CD14-positive monocyte (primary cell): ENCODE results near the gene RTL10. TPM values are rescaled to one million over a fixed set of nuclear protein-coding genes. Genes with fewer than 3 reads are reported as not detected.

Source experiments
- DNase-seq, 3 donors: peaks; one replicate each; pipeline ENCODE4 v3.0.0-alpha.2; 2011 to 2022
- H2AFZ ChIP-seq: 2 replicates; pipeline ENCODE4 v1.6.0; 2012; ENCODE audit warnings: mild to moderate bottlenecking, low read depth, low read length, inconsistent platforms; ENCODE audit not compliant: insufficient read depth, poor library complexity, severe bottlenecking
- H3K27ac ChIP-seq, 2 donors: 1 replicate in 1 of 2; 2 replicates in 1 of 2; pipeline ENCODE4 v1.5.1; 2012 to 2013; ENCODE audit warnings: low read length in 2 of 2, control low read depth in 1 of 2, inconsistent platforms in 1 of 2, low read depth in 1 of 2, mild to moderate bottlenecking in 1 of 2
- H3K27me3 ChIP-seq, 2 donors: one replicate each; pipeline versions ENCODE4 v1.6.0 to v1.6.1; 2011 to 2013; ENCODE audit warnings: low read length in 2 of 2; ENCODE audit not compliant: control insufficient read depth in 2 of 2, insufficient read depth in 2 of 2
- H3K36me3 ChIP-seq, 2 donors: replicated peaks in 1 of 2; 1 replicate in 1 of 2; 2 replicates in 1 of 2; pipeline versions ENCODE4 v1.5.1 to v1.6.1; 2012 to 2013; ENCODE audit warnings: low read length in 2 of 2, control low read depth in 1 of 2, inconsistent platforms in 1 of 2, mild to moderate bottlenecking in 1 of 2; ENCODE audit not compliant: insufficient read depth in 2 of 2, control insufficient read depth in 1 of 2
- H3K4me1 ChIP-seq, 2 donors: 1 replicate in 1 of 2; 2 replicates in 1 of 2; pipeline versions ENCODE4 v1.5.1 to v1.6.1; 2012 to 2013; ENCODE audit warnings: low read length in 2 of 2, control low read depth in 1 of 2, inconsistent platforms in 1 of 2, mild to moderate bottlenecking in 1 of 2, moderate library complexity in 1 of 2; ENCODE audit not compliant: insufficient read depth in 2 of 2, control insufficient read depth in 1 of 2
- H3K4me2 ChIP-seq: replicated peaks from 2 replicates; pipeline ENCODE3; 2012; ENCODE audit warnings: low read length, moderate library complexity, mild to moderate bottlenecking; ENCODE audit not compliant: poor library complexity, severe bottlenecking; ENCODE audit errors: extremely low read depth
- H3K4me3 ChIP-seq, 3 experiments: fragments of 200-600 bp in 1 of 3; sonication (generic) in 1 of 3; replicated peaks in 1 of 3; 1 replicate in 2 of 3; 2 replicates in 1 of 3; pipeline ENCODE4 v1.5.1; 2011 to 2013; ENCODE audit warnings: low read length in 3 of 3, mild to moderate bottlenecking in 3 of 3, control low read depth in 2 of 3, low read depth in 2 of 3, inconsistent platforms in 1 of 3, moderate library complexity in 1 of 3
- H3K79me2 ChIP-seq: 2 replicates; pipeline ENCODE4 v1.6.0; 2012; ENCODE audit warnings: mild to moderate bottlenecking, control low read depth, inconsistent platforms, low read length, moderate library complexity; ENCODE audit not compliant: insufficient read depth
- H3K9ac ChIP-seq: 2 replicates; pipeline ENCODE4 v1.6.0; 2017; ENCODE audit warnings: low read length, mild to moderate bottlenecking; ENCODE audit not compliant: insufficient read depth, poor library complexity, severe bottlenecking
- H3K9me3 ChIP-seq, 2 donors: replicated peaks in 1 of 2; 1 replicate in 1 of 2; 2 replicates in 1 of 2; pipeline versions ENCODE4 v1.5.1 to v1.6.1; 2012 to 2013; ENCODE audit warnings: low read length in 2 of 2, control low read depth in 1 of 2; ENCODE audit not compliant: control insufficient read depth in 1 of 2, insufficient read depth in 1 of 2
- H4K20me1 ChIP-seq: 2 replicates; pipeline ENCODE4 v1.6.0; 2012; ENCODE audit warnings: mild to moderate bottlenecking, low read length, control low read depth, moderate library complexity; ENCODE audit not compliant: insufficient read depth
- H3K27ac Mint-ChIP-seq, 7 donors: one replicate each; pipeline ENCODE4 v1.8.0; 2020; ENCODE audit warnings: mild to moderate bottlenecking in 7 of 7, mixed read lengths in 7 of 7, moderate library complexity in 6 of 7, inconsistent platforms in 2 of 7
- H3K27me3 Mint-ChIP-seq, 3 donors: one replicate each; pipeline ENCODE4 v1.8.0; 2021 to 2022; ENCODE audit warnings: low read depth in 3 of 3, mild to moderate bottlenecking in 3 of 3, mixed read lengths in 3 of 3, moderate library complexity in 3 of 3, inconsistent platforms in 1 of 3
- H3K36me3 Mint-ChIP-seq, 2 donors: one replicate each; pipeline ENCODE4 v1.8.0; 2020; ENCODE audit warnings: mixed read lengths in 2 of 2, inconsistent platforms in 1 of 2, mild to moderate bottlenecking in 1 of 2
- H3K4me1 Mint-ChIP-seq: one replicate; pipeline ENCODE4 v1.8.0; 2020; ENCODE audit warnings: mild to moderate bottlenecking, mixed read lengths
- H3K4me3 Mint-ChIP-seq, 2 donors: one replicate each; pipeline ENCODE4 v1.8.0; 2020; ENCODE audit warnings: mild to moderate bottlenecking in 2 of 2, mixed read lengths in 2 of 2, moderate library complexity in 1 of 2
- H3K9me3 Mint-ChIP-seq, 7 donors: one replicate each; pipeline ENCODE4 v1.8.0; 2020 to 2022; ENCODE audit warnings: mixed read lengths in 7 of 7, mild to moderate bottlenecking in 6 of 7, moderate library complexity in 6 of 7, inconsistent platforms in 2 of 7
- CTCF ChIP-seq: fragments of 200-600 bp; IDR thresholded peaks from one replicate; pipeline ENCODE4 v1.8.0; 2022; ENCODE audit warnings: antibody characterized with exemption, mild to moderate bottlenecking
- WGBS: methylation state at CpG from one replicate; pipeline ENCODE4 v1.1.5; 2013; ENCODE audit warnings: missing lambda C conversion rate; ENCODE audit not compliant: insufficient coverage; 5-methylcytosine and 5-hydroxymethylcytosine counted together
- intact Hi-C, 2 donors: fragments of 100-400 bp; cut with micrococcal nuclease; formaldehyde crosslinking; loops; one replicate each; pipeline versions ENCODE4 v1.15.0 to v1.15.1; 2023
- polyA plus RNA-seq, 3 donors: library from polyadenylated mRNA; depleted of rRNA in 1 of 3; unstranded in 2 of 3; stranded (reverse) in 1 of 3; fragments of 300-500 nt in 2 of 3; fragments of >200 nt in 1 of 3; fragmentation: Illumina TruSeq in 2 of 3; gene quantifications; 1 replicate in 2 of 3; 2 replicates in 1 of 3; pipeline ENCODE4 v1.2.3, GENCODE V29; 2012 to 2021

Gene RTL10
- polyA plus RNA-seq, 3 donors, result 1.4 to 6.5 (median 1.5) TPM

DNA sequence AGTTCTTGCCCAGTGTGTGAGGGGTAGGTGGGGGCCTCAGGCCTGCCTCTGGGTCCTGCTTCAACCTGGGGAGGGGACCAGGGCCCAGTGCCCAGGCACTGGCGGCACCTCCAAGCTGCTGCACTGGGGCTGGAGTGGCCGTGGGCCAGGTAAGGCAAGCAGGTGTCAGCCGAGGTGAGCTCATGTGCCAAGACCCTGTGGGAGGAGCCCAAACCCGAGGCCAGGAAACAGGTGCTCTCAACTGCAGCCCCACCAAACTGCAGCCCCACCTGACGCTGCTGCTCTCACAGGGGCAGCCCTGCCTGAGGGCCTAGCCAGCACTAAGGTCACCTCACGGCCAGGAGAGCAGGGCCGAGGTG is 18.1 kb upstream of the RTL10 start:
- TF ChIP-seq CTCF, result no peak
- H3K36me3 Mint-ChIP-seq, result peaks cover 0 to 24% of the 10 kb centered on the region in 2 donors
- H3K4me1 Mint-ChIP-seq, result no peaks in the 10 kb centered on the region
- intact Hi-C loops, result no loop called here
- 64% methylated on average over 6 of the region's 7 CpGs for WGBS
- Histone ChIP-seq H3K4me2 (no peak overlapping the region), H3K4me3 (no peak overlapping the region), H4K20me1 (no peaks in the 10 kb centered on the region), H3K4me1 (no peaks in the 10 kb centered on the region), H3K9me3 (no peaks in the 10 kb centered on the region), H3K9ac (no peak overlapping the region), H3K36me3 (peaks cover 13 to 39% of the 10 kb centered on the region in 2 donors), H3K27ac (no peak overlapping the region), H3K27me3 (no peaks in the 10 kb centered on the region), H3K79me2 (no peaks in the 10 kb centered on the region), H2AFZ (no peak overlapping the region)
- no peak overlapping the region for H3K27ac Mint-ChIP-seq
- no peak overlapping the region for H3K4me3 Mint-ChIP-seq
- no peak for DNase-seq
- no peaks in the 10 kb centered on the region for H3K9me3 Mint-ChIP-seq
- peaks cover 0 to 1% (median 0%) of the 10 kb centered on the region in 3 donors for H3K27me3 Mint-ChIP-seq

GRCh38 chr22:19871845-19872778 is 17.4 kb upstream of the RTL10 start:
- Histone ChIP-seq H3K4me1 (no peaks in the 10 kb centered on the region), H3K4me3 (no peak overlapping the region), H3K9me3 (no peaks in the 10 kb centered on the region), H3K36me3 (peaks cover 8 to 32% of the 10 kb centered on the region in 2 donors), H3K27me3 (no peaks in the 10 kb centered on the region), H4K20me1 (no peaks in the 10 kb centered on the region), H3K27ac (no peak overlapping the region), H3K79me2 (no peaks in the 10 kb centered on the region), H3K9ac (no peak overlapping the region), H3K4me2 (no peak overlapping the region), H2AFZ (no peak overlapping the region)
- WGBS, result 97% methylated on average over 5 of the region's 16 CpGs
- Mint-ChIP-seq H3K4me1 (no peaks in the 10 kb centered on the region), H3K27me3 (peaks cover 0 to 2% (median 0%) of the 10 kb centered on the region in 3 donors), H3K4me3 (no peak overlapping the region), H3K9me3 (no peaks in the 10 kb centered on the region), H3K36me3 (peaks cover 0 to 19% of the 10 kb centered on the region in 2 donors), H3K27ac (no peak overlapping the region)
- intact Hi-C loops, result no loop called here
- TF ChIP-seq CTCF, result no peak
- no peak for DNase-seq
